SK-N-SH (cell line): ENCODE data around the gene PYCARD. TPM values are rescaled to one million over a fixed set of nuclear protein-coding genes. Genes with fewer than 3 reads are reported as not detected.

Experiments
- CTCF ChIA-PET: fragments of 300-600, 350-600 bp; formaldehyde crosslinking; extraction: SDS; loops from one replicate; lab custom pipeline; 2021; lab: Yijun Ruan, JAX
- POLR2A ChIA-PET: fragments of 350-600 bp; sonication (Branson Sonifier 250); formaldehyde crosslinking; extraction: SDS; loops from one replicate; lab custom pipeline; 2020; ENCODE audit warnings: antibody characterized with exemption, inconsistent platforms; lab: Yijun Ruan, JAX
- DNase-seq: peaks from one replicate; pipeline ENCODE4 v3.0.0; 2012
- H2AFZ ChIP-seq: fragments of 200-600 bp; sonication (generic); 2 replicates; pipeline ENCODE4 v1.8.1; 2016; ENCODE audit warnings: antibody characterized with exemption, mild to moderate bottlenecking, low read depth
- H3F3A ChIP-seq: fragments of 200-600 bp; sonication (generic); replicated peaks from 2 replicates; pipeline ENCODE3; 2016; ENCODE audit warnings: antibody characterized with exemption, mild to moderate bottlenecking; ENCODE audit not compliant: insufficient read depth
- H3K27ac ChIP-seq, 2 experiments: fragments of 200-500 bp in 1 of 2; fragments of 200-600 bp in 1 of 2; sonication (Bioruptor generic) in 1 of 2; sonication (generic), shearing (Covaris generic) in 1 of 2; 2 replicates each; pipeline versions ENCODE4 v1.5.1 to v1.6.1; 2014 to 2016; ENCODE audit warnings: low read depth in 2 of 2, inconsistent platforms in 1 of 2, low read length in 1 of 2, mild to moderate bottlenecking in 1 of 2, mixed read lengths in 1 of 2
- H3K27me3 ChIP-seq: fragments of 200-600 bp; sonication (generic), shearing (Covaris generic); 2 replicates; pipeline ENCODE4 v1.6.1; 2016; ENCODE audit warnings: mixed run types; ENCODE audit not compliant: insufficient read depth
- H3K36me3 ChIP-seq, 2 experiments: fragments of 200-500 bp in 1 of 2; fragments of 200-600 bp in 1 of 2; sonication (Bioruptor generic) in 1 of 2; sonication (generic) in 1 of 2; replicated peaks in 1 of 2; 2 replicates each; pipeline versions ENCODE3 to v1.5.1; 2014 to 2016; ENCODE audit warnings: low read length in 1 of 2, mild to moderate bottlenecking in 1 of 2; ENCODE audit not compliant: insufficient read depth in 2 of 2, control insufficient read depth in 1 of 2
- H3K4me1 ChIP-seq, 2 experiments: fragments of 200-500 bp in 1 of 2; fragments of 200-600 bp in 1 of 2; sonication (Bioruptor generic) in 1 of 2; sonication (generic), shearing (Covaris generic) in 1 of 2; 2 replicates each; pipeline versions ENCODE4 v1.5.1 to v1.6.1; 2014 to 2016; ENCODE audit warnings: low read depth in 1 of 2, low read length in 1 of 2, mixed run types in 1 of 2; ENCODE audit not compliant: insufficient read depth in 2 of 2, control insufficient read depth in 1 of 2
- H3K4me2 ChIP-seq: fragments of 200-600 bp; sonication (generic), shearing (Covaris generic); 2 replicates; pipeline ENCODE4 v1.6.1; 2017; ENCODE audit warnings: mixed run types
- H3K4me3 ChIP-seq, 2 experiments: fragments of 200-500 bp in 1 of 2; fragments of 200-600 bp in 1 of 2; sonication (Bioruptor generic) in 1 of 2; sonication (generic), shearing (Covaris generic) in 1 of 2; 2 replicates each; pipeline versions ENCODE4 v1.5.1 to v1.8.1; 2014 to 2016; ENCODE audit warnings: low read depth in 2 of 2, inconsistent platforms in 1 of 2, low read length in 1 of 2, mild to moderate bottlenecking in 1 of 2, mixed read lengths in 1 of 2, moderate library complexity in 1 of 2
- H3K79me2 ChIP-seq: fragments of 200-600 bp; sonication (generic); 2 replicates; pipeline ENCODE4 v1.8.1; 2017; ENCODE audit warnings: mild to moderate bottlenecking; ENCODE audit not compliant: insufficient read depth
- H3K9ac ChIP-seq: fragments of 200-600 bp; sonication (generic); 2 replicates; pipeline ENCODE4 v1.6.1; 2017; ENCODE audit warnings: mixed run types
- H3K9me2 ChIP-seq: fragments of 200-600 bp; sonication (generic); 2 replicates; pipeline ENCODE4 v1.6.1; 2017; ENCODE audit warnings: mixed run types
- H3K9me3 ChIP-seq: fragments of 200-600 bp; sonication (generic); 2 replicates; pipeline ENCODE4 v1.6.1; 2017; ENCODE audit warnings: mixed run types, mild to moderate bottlenecking, moderate library complexity
- H4K20me1 ChIP-seq: fragments of 200-600 bp; sonication (generic); 2 replicates; pipeline ENCODE4 v1.6.1; 2017; ENCODE audit warnings: mild to moderate bottlenecking, mixed run types; ENCODE audit not compliant: insufficient read depth
- CHD2 ChIP-seq: fragments of 150-350 bp; IDR thresholded peaks from 2 replicates; pipeline ENCODE4 v1.6.1; 2018; ENCODE audit warnings: low read length; ENCODE audit not compliant: partially characterized antibody
- ELF1 ChIP-seq: IDR thresholded peaks from 2 replicates; pipeline ENCODE4 v1.4.0; 2012
- FOXJ3 ChIP-seq: sonication (generic); formaldehyde crosslinking; IDR thresholded peaks from 2 replicates; pipeline ENCODE4 v1.5.1; 2020; ENCODE audit warnings: mild to moderate bottlenecking, missing genetic modification reagents
- GATA2 ChIP-seq: sonication (generic); formaldehyde crosslinking; IDR thresholded peaks from 2 replicates; pipeline ENCODE4 v1.5.0; 2020; ENCODE audit warnings: mild to moderate bottlenecking, missing genetic modification reagents
- MEF2A ChIP-seq: IDR thresholded peaks from 2 replicates; pipeline ENCODE4 v1.4.0; 2012; ENCODE audit warnings: low read depth, borderline replicate concordance
- RAD21 ChIP-seq: IDR thresholded peaks from 2 replicates; pipeline ENCODE4 v1.6.1; 2012; ENCODE audit warnings: mild to moderate bottlenecking, low read length
- RCOR1 ChIP-seq: fragments of 150-350 bp; IDR thresholded peaks from 2 replicates; pipeline ENCODE4 v1.6.1; 2017; ENCODE audit warnings: antibody characterized with exemption, low read length
- SIN3A ChIP-seq: IDR thresholded peaks from 2 replicates; pipeline ENCODE4 v1.6.1; 2012; ENCODE audit warnings: low read depth, mild to moderate bottlenecking, low read length, moderate library complexity, borderline replicate concordance
- TAF1 ChIP-seq: IDR thresholded peaks from 2 replicates; pipeline ENCODE4 v1.6.1; 2012; ENCODE audit warnings: low read depth, mild to moderate bottlenecking, low read length, moderate library complexity, borderline replicate concordance
- WGBS: methylation state at CpG from one replicate; pipeline ENCODE4 v1.1.6; 2017; ENCODE audit warnings: low lambda C conversion rate; 5-methylcytosine and 5-hydroxymethylcytosine counted together
- polyA plus RNA-seq, 3 experiments: library from polyadenylated mRNA; depleted of rRNA; stranded (reverse); fragments of >200 nt; gene quantifications; 2 replicates each; pipeline ENCODE4 v1.2.3, GENCODE V29; 2012
- TF ChIP-seq, protein P1 (sequence below): IDR thresholded peaks from 2 replicates; pipeline ENCODE4; 2012
- TF ChIP-seq, protein P2 (sequence below): IDR thresholded peaks from 2 replicates; pipeline ENCODE4 v1.6.1; 2012; ENCODE audit warnings: mild to moderate bottlenecking, low read depth, low read length, moderate library complexity
- TF ChIP-seq, protein P3 (sequence below): fragments of 150-350 bp; IDR thresholded peaks from 2 replicates; pipeline ENCODE4 v1.6.1; 2016; ENCODE audit warnings: mild to moderate bottlenecking, low read depth, low read length
- TF ChIP-seq, protein P4 (sequence below): fragments of 200-600 bp; sonication (generic); IDR thresholded peaks from 2 replicates; pipeline ENCODE4 v1.6.1; 2017; ENCODE audit warnings: antibody characterized with exemption, mild to moderate bottlenecking, moderate library complexity
- TF ChIP-seq, protein P5 (sequence below): fragments of 150-350 bp; IDR thresholded peaks from 2 replicates; pipeline ENCODE4 v1.6.1; 2017; ENCODE audit warnings: antibody characterized with exemption, low read length, low read depth, borderline replicate concordance

PYCARD gene
- polyA plus RNA-seq, 1 of the 3 experiments (the other 2 are of a cell fraction), result 0.28 TPM

DNA sequence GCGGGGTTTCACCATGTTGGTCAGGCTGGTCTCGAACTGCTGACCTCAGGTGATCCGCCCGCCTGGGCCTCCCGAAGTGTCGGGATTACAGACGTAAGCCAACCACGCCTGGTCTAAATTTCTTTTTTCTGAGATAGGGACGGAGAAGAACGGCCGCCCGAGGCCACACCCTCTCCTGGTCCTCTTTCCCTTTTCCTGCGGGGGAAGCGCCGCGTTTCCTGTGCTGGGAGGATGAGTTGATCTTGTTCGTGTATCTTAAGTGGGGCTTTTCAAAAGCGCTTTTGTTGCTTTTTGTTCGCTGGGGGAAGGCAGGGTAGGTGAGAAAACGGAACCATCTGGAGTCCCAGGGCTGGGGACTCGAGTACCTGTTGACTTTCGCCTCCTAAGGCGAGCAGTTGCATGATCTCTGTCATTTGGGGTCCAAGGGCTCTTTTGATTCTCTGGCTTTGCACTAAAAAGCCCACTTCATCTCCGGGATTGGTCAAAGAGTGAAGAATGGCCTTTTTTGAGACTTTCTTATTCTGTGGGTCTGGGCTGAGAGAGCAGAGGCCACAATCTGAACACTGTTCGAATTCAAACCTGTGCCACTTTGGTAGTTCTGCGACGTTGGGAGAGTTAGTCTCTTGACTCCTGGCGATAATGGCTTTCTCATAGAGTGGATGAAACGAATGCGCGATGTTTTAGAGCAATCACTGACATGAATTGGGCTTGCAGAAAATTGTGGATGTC lies 21.3 kb downstream of the PYCARD start:
- H3K4me2 ChIP-seq, result peak overlapping the region; percentile 92
- peaks cover 70% of the 10 kb centered on the region for H3K79me2 ChIP-seq
- WGBS, result 2% methylated on average over 31 of the region's 31 CpGs
- peak overlapping the region; percentile 100 for H3K9ac ChIP-seq
- H3F3A ChIP-seq, result peaks cover 17% of the 10 kb centered on the region
- H3K9me3 ChIP-seq, result no peaks in the 10 kb centered on the region
- peaks cover 9 to 15% of the 10 kb centered on the region in 2 experiments; a peak in 2 of 4 replicates for H3K4me1 ChIP-seq
- peak overlapping the region; percentile 77 to 99 for H3K4me3 ChIP-seq
- H3K27ac ChIP-seq, result peak overlapping the region; percentile 60 to 95
- peaks cover 33 to 55% of the 10 kb centered on the region in 2 experiments for H3K36me3 ChIP-seq
- no peaks in the 10 kb centered on the region for H3K9me2 ChIP-seq
- POLR2A ChIA-PET, result interaction anchor here (0.6 to 2.1 kb wide), 23 partner anchors 9 to 307 kb away, joined by 3 to 24 read pairs (median 4); partner anchors contain the start of genes ARMC5, HSD3B7, KAT8 and PYDC1
- H4K20me1 ChIP-seq, result peaks cover 58% of the 10 kb centered on the region
- no peaks in the 10 kb centered on the region for H3K27me3 ChIP-seq
- TF ChIP-seq, protein P1, sequence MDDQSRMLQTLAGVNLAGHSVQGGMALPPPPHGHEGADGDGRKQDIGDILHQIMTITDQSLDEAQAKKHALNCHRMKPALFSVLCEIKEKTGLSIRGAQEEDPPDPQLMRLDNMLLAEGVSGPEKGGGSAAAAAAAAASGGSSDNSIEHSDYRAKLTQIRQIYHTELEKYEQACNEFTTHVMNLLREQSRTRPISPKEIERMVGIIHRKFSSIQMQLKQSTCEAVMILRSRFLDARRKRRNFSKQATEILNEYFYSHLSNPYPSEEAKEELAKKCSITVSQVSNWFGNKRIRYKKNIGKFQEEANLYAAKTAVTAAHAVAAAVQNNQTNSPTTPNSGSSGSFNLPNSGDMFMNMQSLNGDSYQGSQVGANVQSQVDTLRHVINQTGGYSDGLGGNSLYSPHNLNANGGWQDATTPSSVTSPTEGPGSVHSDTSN, result no peak
- no peak for TF ChIP-seq SIN3A
- TF ChIP-seq, protein P2, sequence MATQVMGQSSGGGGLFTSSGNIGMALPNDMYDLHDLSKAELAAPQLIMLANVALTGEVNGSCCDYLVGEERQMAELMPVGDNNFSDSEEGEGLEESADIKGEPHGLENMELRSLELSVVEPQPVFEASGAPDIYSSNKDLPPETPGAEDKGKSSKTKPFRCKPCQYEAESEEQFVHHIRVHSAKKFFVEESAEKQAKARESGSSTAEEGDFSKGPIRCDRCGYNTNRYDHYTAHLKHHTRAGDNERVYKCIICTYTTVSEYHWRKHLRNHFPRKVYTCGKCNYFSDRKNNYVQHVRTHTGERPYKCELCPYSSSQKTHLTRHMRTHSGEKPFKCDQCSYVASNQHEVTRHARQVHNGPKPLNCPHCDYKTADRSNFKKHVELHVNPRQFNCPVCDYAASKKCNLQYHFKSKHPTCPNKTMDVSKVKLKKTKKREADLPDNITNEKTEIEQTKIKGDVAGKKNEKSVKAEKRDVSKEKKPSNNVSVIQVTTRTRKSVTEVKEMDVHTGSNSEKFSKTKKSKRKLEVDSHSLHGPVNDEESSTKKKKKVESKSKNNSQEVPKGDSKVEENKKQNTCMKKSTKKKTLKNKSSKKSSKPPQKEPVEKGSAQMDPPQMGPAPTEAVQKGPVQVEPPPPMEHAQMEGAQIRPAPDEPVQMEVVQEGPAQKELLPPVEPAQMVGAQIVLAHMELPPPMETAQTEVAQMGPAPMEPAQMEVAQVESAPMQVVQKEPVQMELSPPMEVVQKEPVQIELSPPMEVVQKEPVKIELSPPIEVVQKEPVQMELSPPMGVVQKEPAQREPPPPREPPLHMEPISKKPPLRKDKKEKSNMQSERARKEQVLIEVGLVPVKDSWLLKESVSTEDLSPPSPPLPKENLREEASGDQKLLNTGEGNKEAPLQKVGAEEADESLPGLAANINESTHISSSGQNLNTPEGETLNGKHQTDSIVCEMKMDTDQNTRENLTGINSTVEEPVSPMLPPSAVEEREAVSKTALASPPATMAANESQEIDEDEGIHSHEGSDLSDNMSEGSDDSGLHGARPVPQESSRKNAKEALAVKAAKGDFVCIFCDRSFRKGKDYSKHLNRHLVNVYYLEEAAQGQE, result no peak
- no peak for TF ChIP-seq CHD2
- no peak for TF ChIP-seq MEF2A
- no peak for TF ChIP-seq ELF1
- TF ChIP-seq RAD21, result no peak
- CTCF ChIA-PET, result interaction anchor here (1.2 kb wide), 1 partner anchor 39 kb away, joined by 5 read pairs; no protein-coding TSS in a partner anchor
- no peak for DNase-seq
- H2AFZ ChIP-seq, result no peak overlapping the region

DNA sequence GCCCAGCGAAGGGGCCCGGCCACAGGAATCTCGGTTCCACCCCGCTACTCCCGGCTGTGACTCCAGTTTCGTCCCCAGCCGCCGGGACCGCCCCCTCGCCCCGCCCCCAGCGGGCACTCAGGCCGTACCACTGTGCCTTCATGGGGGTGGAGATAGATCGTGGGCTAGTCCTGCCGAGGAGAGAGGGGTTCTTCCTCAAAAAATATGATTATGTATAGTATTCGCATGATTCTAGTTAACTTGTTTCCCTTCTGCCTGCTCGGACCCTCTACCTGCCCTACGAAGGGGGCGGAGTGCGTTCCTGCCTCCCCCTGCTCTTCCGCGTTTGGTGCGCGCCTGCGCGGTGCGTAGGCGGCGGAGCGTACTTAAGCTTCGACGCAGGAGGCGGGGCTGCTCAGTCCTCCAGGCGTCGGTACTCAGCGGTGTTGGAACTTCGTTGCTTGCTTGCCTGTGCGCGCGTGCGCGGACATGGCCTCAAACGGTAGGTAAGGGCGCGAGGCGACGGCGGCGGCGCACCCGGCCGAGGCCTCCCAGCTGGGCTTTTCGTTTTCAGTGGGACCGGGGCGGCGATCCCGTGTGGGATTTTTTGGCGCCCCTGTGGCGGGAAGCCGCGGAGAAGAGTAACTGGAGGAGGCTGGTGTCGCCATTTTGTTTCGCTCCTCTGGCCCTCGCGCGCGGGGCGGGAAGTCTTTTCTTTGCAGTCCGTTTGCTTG lies 22.7 kb downstream of the PYCARD start, which contains the start of gene FUS:
Gene FUS (plus strand): TSS at position 393 of the 713 bp plus-strand sequence. CDS start 76 bp downstream, at position 469.
- ChIA-PET CTCF (interaction anchor here (0.9 to 1.2 kb wide), 3 partner anchors 38 to 280 kb away, joined by 3 to 5 read pairs (median 3); partner anchors contain the start of genes ARMC5 and HSD3B7), POLR2A (interaction anchor here (0.6 to 2.1 kb wide), 31 partner anchors 9 to 309 kb away, joined by 3 to 24 read pairs (median 5); partner anchors contain the start of genes ARMC5, HSD3B7, KAT8 and PRSS36)
- 1% methylated on average over 10 of the region's 69 CpGs for WGBS
- H3K9me3 ChIP-seq, result no peaks in the 10 kb centered on the region
- H3K9me2 ChIP-seq, result no peaks in the 10 kb centered on the region
- peak within 1 kb of the TSS; percentile 92 for H2AFZ ChIP-seq
- H3K27ac ChIP-seq, result peak within 1 kb of the TSS; percentile 95
- peaks cover 9 to 15% of the 10 kb centered on the region in 2 experiments; a peak in 2 of 4 replicates for H3K4me1 ChIP-seq
- H4K20me1 ChIP-seq, result peaks cover 44% of the 10 kb centered on the region
- H3K36me3 ChIP-seq, result peaks cover 19 to 41% of the 10 kb centered on the region in 2 experiments
- peaks cover 57% of the 10 kb centered on the region for H3K79me2 ChIP-seq
- H3F3A ChIP-seq, result peaks cover 6% of the 10 kb centered on the region
- DNase-seq, result peak; percentile 99
- peak within 1 kb of the TSS; percentile 77 to 99 for H3K4me3 ChIP-seq
- H3K27me3 ChIP-seq, result no peaks in the 10 kb centered on the region
- H3K9ac ChIP-seq, result peak within 1 kb of the TSS; percentile 100
- H3K4me2 ChIP-seq, result peak within 1 kb of the TSS; percentile 92
- TF ChIP-seq GATA2, result no peak
- no peak for TF ChIP-seq RCOR1
- peak; percentile 100 for TF ChIP-seq TAF1
- TF ChIP-seq, protein P3, sequence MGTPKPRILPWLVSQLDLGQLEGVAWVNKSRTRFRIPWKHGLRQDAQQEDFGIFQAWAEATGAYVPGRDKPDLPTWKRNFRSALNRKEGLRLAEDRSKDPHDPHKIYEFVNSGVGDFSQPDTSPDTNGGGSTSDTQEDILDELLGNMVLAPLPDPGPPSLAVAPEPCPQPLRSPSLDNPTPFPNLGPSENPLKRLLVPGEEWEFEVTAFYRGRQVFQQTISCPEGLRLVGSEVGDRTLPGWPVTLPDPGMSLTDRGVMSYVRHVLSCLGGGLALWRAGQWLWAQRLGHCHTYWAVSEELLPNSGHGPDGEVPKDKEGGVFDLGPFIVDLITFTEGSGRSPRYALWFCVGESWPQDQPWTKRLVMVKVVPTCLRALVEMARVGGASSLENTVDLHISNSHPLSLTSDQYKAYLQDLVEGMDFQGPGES, result no peak
- TF ChIP-seq MEF2A, result no peak
- peak; percentile 65; the same call in 1 of the 2 replicates for TF ChIP-seq FOXJ3 (CRISPR knock-in tag)
- TF ChIP-seq, protein P4, sequence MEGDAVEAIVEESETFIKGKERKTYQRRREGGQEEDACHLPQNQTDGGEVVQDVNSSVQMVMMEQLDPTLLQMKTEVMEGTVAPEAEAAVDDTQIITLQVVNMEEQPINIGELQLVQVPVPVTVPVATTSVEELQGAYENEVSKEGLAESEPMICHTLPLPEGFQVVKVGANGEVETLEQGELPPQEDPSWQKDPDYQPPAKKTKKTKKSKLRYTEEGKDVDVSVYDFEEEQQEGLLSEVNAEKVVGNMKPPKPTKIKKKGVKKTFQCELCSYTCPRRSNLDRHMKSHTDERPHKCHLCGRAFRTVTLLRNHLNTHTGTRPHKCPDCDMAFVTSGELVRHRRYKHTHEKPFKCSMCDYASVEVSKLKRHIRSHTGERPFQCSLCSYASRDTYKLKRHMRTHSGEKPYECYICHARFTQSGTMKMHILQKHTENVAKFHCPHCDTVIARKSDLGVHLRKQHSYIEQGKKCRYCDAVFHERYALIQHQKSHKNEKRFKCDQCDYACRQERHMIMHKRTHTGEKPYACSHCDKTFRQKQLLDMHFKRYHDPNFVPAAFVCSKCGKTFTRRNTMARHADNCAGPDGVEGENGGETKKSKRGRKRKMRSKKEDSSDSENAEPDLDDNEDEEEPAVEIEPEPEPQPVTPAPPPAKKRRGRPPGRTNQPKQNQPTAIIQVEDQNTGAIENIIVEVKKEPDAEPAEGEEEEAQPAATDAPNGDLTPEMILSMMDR, result no peak
- TF ChIP-seq, protein P5, sequence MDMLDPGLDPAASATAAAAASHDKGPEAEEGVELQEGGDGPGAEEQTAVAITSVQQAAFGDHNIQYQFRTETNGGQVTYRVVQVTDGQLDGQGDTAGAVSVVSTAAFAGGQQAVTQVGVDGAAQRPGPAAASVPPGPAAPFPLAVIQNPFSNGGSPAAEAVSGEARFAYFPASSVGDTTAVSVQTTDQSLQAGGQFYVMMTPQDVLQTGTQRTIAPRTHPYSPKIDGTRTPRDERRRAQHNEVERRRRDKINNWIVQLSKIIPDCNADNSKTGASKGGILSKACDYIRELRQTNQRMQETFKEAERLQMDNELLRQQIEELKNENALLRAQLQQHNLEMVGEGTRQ, result no peak
